OCI-LY1 (cell line): ENCODE results near the gene PLCD3.

Experiments used
- EZH2 ChIP-seq: fragments of 200-600 bp; sonication (generic), shearing (Covaris generic); IDR thresholded peaks from 2 replicates; pipeline ENCODE4 v1.8.0; 2017; ENCODE audit warnings: borderline replicate concordance, mixed run types, mild to moderate bottlenecking, antibody characterized with exemption, low read length, moderate library complexity, mixed read lengths
- TF ChIP-seq, protein P1 (sequence below): fragments of 200-600 bp; sonication (generic), shearing (Covaris generic); IDR thresholded peaks from 2 replicates; pipeline ENCODE4 v1.5.1; 2017; ENCODE audit warnings: mild to moderate bottlenecking, antibody characterized with exemption, low read length, moderate library complexity, mixed read lengths

DNA sequence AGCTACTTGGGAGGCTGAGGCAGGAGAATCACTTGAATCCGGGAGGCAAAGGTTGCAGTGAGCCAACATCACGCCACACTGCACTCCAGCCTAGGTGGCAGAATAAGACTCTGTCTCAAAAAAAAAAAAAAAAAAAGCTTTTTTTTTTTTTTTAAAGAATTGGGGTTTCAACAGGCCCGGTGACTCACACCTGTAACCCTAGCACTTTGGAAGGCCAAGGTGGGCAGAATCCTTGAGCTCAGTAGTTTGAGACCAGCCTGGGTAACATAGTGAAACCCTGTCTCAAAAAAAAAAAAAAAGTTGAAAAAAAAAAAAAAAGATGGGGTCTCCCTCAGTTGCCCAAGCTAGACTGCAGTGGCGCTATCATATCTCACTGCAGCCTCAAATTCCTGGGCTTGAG lies 22.7 kb upstream of the PLCD3 start:
- TF ChIP-seq, protein P1, sequence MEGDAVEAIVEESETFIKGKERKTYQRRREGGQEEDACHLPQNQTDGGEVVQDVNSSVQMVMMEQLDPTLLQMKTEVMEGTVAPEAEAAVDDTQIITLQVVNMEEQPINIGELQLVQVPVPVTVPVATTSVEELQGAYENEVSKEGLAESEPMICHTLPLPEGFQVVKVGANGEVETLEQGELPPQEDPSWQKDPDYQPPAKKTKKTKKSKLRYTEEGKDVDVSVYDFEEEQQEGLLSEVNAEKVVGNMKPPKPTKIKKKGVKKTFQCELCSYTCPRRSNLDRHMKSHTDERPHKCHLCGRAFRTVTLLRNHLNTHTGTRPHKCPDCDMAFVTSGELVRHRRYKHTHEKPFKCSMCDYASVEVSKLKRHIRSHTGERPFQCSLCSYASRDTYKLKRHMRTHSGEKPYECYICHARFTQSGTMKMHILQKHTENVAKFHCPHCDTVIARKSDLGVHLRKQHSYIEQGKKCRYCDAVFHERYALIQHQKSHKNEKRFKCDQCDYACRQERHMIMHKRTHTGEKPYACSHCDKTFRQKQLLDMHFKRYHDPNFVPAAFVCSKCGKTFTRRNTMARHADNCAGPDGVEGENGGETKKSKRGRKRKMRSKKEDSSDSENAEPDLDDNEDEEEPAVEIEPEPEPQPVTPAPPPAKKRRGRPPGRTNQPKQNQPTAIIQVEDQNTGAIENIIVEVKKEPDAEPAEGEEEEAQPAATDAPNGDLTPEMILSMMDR, result no peak
- no peak for TF ChIP-seq EZH2
